HG03280 (cell line): Measurements from ENCODE around the gene CCDC78.
"Not testable (repeated sequence)": the region's sequence is repeated elsewhere in the genome, so short reads cannot be mapped to it uniquely, and the experiment has no call there.

ENCODE experiments used
- ATAC-seq: cut with Tn5 transposase; IDR thresholded peaks from one replicate; pipeline ENCODE4 v1.9.1; 2021; ENCODE audit warnings: mild to moderate bottlenecking, moderate library complexity; ENCODE audit not compliant: unreplicated experiment

Gene CCDC78

DNA sequence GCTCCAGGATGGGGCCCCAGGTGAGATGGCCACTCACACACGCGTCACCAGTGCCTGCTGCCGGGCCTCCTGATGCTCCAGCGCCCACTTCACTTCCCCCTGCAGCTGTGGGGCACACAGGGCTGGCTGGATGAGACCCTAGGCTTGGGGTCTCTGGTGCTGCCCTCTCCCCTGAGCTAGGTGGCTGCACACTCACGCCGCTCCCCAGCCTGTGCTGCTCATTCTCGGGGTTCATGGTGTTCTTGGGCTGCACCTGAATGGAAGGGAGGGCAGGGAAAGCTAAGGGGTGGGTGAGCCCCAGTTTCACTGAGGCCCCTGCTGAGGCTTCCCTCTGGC is 1.2 kb downstream of the CCDC78 start:
- no peak for ATAC-seq

- no peak for ATAC-seq
These were observed 1.8 kb downstream of the CCDC78 start for GRCh38 chr16:724188-725040.

DNA sequence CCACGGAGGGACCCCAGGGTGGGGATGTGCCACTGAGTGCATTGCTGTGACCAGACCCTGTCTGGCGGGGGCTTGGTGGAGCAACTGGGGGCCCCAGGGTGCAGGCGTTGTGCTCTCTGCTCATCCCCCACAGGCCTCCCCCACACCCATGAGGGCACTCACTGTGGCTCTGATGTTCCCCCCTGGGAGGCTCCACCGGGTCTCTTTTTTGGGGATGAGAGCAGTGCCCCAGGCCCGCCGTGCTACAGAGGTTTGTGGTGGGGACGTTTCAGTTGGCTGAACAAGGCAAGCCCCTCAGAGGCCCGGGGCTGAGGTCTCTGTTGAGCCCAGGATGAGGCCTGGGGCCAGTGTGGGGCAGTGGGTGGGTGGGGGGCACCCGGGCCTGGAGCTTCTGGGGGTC is 2.5 kb downstream of the CCDC78 start:
- ATAC-seq = no peak

DNA sequence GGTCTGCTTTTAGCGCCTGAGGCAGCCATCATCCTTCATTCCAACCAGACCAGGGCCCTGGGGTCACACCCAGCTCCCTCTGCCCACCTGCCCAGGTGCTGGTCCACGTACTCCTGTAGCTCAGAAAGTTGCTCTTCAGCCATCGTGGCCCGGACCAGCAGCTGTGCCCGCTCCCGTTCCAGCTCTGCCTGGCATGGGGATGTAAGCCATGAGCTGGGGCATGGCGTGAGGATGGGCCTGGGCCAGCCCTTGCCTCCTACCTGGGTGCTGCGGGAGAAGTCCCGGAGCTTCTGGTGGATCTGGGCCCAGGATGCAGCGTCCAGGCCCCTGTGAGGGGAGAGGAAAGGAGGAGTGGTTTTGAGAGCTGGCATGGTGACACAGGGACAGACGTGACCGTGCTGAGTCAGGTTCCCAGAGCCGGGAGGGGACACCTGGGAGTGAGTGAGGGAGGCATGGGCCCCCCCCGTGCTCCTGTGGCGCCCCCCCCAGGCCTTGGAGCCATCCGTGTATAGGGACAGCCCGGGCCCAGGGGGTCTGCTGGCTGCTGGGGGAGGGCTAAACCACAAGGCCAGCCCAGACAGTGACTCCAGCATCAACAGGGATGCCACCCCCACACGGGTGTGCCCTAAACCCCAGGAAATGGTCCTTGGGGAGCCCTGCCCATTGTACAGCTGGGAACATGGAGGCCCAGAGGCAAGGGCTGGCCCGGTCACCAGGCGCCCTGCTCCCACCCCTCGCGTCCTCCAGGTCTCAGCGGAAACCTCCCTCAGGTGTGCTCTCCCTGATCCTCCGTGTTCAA is 3.2 kb downstream of the CCDC78 start:
- no peak for ATAC-seq

DNA sequence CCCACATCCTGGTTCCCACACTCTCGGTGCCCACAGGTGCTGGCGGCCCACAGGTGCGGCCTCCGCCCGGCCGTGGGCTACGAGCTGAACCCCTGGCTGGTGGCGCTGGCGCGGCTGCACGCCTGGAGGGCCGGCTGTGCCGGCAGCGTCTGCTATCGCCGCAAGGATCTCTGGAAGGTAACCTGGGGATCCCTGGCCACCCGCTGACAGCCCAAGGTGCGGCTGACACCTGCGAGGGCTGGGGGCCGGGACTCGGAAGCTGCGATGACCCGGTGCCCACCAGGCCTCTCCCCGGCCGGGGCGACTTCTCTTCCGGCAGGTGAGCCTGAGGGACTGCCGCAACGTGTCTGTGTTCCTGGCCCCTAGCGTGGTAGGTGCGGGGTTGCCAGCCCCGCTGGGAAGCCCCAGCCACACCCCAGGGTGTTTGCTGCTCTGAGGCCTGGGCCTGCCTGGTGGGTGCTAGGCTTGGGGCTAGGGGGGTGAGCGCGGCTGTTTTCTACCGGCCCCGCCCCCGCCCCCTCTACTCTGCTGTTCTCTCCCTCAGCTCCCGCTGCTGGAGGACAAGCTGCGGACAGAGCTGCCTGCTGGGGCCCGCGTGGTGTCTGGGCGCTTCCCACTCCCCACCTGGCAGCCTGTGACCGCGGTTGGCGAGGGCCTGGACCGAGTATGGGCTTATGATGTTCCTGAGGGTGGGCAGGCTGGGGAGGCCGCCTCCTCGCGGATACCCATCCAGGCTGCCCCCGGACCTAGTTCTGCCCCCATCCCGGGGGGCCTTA is 4.3 kb downstream of the CCDC78 start:
- no peak for ATAC-seq

DNA sequence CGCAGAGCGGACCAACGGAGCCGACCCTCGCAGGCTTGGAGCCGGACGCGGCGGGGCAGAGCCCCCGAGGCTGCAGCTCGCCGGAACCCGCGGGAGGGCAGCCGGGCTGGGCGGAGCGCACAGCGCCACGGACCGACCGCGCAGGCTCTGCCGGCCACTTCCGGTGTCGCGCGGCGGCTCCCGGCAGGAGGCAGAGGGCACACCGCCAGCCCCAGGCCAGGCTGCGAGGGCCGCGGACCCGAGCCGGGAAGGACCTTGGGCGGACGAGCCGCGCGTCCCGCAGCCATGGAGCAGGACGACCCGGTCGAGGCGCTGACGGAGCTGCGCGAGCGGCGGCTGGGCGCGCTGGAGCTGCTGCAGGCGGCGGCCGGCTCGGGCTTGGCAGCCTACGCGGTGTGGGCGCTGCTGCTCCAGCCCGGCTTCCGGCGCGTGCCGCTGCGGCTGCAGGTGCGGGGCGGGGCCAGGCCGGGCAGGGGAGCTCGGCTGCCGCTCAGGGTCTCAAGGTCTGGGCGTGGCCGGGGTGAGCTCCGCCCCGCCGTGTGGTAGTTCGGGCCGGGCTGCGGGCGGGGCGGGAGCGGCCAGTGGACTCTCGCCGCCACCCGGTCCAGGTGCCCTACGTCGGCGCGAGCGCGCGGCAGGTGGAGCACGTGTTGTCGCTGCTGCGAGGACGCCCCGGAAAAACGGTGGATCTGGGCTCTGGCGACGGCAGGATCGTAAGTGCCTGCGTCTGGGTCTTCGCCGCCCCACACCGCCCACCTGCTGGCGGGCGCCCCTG is 5.1 kb downstream of the CCDC78 start, which contains the start of gene ANTKMT:
Gene ANTKMT, plus strand, starts transcription at position 157 of the 775 bp plus-strand sequence. Its CDS starts 129 bp downstream, at position 286.
- peak; percentile 71 for ATAC-seq

DNA sequence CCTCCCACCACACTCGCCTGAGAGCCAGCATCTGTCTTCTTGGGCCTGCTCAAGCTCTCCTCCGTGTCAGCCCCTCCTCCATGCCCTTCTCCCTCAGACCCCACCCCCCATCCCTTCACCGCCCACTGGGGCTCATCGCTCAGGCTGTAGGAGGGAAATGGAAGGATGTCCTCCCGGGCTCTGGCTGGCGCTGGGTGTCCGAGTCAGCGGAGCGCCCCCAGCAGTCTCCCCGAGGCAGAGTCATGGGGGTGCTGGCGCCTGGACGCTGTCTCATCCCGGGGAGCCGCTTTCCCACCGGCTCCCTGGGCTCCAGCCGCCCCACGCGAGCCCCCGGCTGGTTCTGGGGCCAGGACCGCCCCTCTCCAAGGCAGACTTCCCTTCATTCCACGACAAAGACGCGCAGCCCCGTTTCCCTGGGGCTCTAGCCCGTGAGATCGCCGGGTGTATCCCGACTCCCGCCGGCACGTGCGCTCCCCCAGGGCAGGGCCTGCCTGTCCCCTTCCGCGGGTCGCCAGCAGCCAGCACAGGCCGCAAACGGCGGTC is 5.7 kb downstream of the CCDC78 start:
- peak; percentile 15 for ATAC-seq

DNA sequence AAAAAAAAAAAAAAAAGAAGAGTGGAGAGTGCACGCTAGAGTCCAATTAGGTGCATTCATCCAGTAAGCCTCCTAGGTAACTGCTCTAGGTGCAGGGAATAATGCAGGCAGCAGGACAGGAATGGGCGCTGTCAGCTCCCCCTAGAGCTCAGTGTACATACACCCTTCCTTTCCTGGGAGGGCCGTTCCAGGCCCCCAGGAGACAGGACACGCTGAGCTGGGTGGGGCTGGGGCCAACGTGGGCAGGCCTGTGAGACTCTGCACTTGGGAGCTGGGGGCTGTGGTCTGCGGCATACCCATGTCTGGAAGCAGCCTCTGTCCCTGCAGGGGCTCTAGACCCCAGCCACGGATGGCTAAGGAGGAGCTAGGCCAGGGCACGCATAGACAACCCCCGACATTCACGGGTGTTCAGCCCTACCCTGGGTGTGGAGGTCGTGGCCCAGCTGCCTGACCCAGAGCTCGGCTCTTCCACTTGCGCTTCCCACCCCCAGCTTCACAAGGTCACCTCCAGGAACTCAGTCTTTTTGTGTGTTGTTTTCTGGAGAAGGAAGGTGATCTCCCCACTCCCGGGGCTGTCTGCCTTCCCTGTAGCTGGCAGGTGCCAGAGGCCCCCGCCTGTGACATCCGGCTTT is 6.3 kb downstream of the CCDC78 start:
- no peak for ATAC-seq

GRCh38 chr16:718922-719321 is 7.3 kb downstream of the CCDC78 start:
- ATAC-seq = no peak

- ATAC-seq = no peak
These were observed 7.9 kb downstream of the CCDC78 start for GRCh38 chr16:718389-718788.

- ATAC-seq = no peak
These were observed 8.6 kb downstream of the CCDC78 start for GRCh38 chr16:717450-718245.

DNA sequence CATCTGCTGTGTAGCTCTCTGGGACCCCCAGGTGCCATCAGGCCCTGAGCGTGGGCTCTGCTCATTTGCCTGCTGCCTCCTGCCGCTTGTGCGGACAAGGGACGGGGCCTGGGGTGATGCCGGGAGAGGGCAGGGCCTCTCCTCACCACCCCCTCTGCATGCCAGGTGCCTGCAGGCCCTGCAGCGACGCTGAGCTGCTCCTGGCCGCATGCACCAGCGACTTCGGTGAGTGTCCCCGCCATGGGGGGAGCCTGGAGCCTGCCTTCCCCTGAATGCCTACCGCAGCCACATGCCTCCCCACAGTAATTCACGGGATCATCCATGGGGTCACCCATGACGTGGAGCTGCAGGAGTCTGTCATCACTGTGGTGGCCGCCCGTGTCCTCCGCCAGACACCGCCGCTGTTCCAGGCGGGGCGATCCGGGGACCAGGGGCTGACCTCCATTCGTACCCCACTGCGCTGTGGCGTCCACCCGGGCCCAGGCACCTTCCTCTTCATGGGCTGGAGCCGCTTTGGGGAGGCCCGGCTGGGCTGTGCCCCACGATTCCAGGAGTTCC is 9.4 kb downstream of the CCDC78 start:
- no peak for ATAC-seq

- no peak for ATAC-seq
These were observed 10.1 kb downstream of the CCDC78 start for GRCh38 chr16:716200-716568.

- peak; percentile 17 for ATAC-seq
These were observed 10.6 kb downstream of the CCDC78 start for GRCh38 chr16:715477-716199.

DNA sequence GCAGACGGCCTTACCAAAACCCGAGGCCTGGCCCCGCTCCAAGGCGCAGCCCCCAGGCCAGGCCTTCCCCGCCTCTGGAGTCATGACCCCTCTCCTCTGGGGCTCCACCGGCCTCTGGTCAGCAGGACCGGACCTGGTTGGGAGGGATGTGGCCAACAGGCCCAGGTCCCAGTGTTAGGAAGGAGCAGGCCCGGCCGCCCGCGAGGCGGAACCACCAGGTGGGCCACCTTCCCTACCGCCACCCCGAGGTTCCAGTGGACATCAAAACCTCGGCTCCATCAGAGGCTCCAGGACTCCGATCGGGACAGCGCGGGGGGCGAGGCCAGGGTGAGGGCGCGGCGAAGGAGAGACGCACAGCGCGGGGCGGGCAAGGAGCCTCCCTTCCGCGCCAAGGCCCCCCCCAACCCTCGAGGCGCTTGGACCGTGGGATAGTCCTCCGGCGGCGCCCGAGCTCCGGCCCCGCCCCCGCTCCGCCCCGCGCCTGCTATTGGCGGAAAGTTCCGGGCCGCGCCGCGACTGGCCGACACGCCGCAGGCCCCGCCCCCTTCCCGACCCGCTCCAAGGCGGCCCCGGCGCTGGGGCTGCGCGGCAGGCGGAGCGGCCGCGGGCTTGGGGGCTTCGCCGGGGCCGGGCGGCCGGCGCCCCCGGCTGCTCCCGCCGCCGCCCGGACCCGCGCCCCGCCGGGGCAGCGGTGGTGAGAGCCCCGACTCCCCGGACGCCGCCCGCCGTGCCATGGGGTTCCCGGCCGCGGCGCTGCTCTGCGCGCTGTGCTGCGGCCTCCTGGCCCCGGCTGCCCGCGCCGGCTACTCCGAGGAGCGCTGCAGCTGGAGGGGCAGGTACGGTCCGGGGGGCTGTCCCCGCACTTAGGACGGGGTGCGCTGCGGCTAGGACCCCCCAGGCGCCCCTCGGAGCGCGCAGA is 11.4 kb downstream of the CCDC78 start, which contains the start of gene METRN:
Gene METRN, plus strand, starts transcription at position 561 of the 919 bp plus-strand sequence. Its CDS starts 172 bp downstream, at position 733.
- peak; percentile 69 for ATAC-seq

DNA sequence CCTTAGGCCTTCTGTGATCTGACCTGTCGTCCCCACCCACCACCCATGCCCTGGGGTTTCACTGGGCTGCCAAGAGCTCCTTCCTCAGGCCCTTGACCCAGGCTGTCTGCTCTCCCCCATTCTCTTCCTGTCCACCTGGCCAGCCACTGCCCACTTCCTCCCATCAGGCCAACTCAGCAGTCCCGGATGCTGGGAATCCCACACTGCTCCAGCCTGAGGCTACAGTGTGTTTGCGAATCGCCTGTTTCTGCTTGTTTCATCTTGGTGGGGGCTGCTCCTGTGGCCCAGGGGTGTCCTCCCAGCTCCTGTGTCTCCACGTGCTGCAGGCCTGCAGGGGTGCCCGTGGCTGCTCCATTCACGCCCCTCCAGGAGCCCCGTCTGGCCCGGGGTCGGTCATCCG is 12.2 kb downstream of the CCDC78 start:
- no peak for ATAC-seq

DNA sequence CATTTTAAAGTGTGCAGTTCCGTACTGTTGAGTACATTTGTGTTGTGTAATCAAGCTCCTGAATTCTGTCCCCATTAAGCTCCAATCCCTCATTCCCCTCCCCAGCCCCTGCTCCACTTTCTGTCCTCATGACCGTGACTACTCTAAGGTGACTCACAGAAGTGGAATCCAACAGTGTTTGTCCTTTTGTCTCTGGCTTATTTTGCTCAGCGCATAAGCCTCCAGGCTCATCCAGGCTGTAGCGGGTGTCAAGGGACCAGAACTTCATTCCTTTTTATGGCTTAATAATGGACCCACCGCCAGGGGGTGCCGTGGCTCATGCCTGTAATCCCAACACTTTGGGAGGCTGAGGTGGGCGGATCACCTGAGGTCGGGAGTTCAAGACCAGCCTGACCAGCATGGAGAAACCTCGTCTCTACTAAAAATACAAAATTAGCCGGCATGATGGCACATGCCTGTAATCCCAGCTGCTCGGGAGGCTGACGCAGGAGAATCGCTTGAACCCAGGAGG is 13.4 kb downstream of the CCDC78 start:
- not testable (repeated sequence) for ATAC-seq
